GM21367 (cell line): Measurements from ENCODE around the gene DNASE2B.

ENCODE experiments used
- ATAC-seq: cut with Tn5 transposase; IDR thresholded peaks from one replicate; pipeline ENCODE4 v1.9.1; 2021; ENCODE audit not compliant: unreplicated experiment

The DNASE2B gene

DNA sequence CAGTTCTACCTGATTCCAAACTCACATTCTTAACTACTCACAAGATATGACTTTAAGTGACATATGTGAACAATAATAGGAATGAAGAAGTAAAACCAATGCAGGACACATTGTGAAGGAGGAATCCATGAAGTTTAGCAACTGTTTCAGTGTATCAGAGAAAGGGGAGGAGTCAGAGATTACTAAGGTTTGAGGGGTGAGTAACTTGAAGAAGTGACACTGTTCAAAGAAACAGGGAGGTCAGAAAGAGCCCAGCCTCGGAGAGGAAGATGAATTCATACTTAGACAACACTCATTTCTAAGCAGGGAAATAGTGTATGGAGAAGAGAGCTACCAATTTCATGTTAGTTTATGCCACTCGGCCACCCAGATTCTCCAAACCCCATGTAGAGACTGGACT, 52.6 kb downstream of the DNASE2B start:
- ATAC-seq = no peak

- ATAC-seq = no peak
These were observed 54.2 kb downstream of the DNASE2B start for GRCh38 chr1:84452436-84452835.

DNA sequence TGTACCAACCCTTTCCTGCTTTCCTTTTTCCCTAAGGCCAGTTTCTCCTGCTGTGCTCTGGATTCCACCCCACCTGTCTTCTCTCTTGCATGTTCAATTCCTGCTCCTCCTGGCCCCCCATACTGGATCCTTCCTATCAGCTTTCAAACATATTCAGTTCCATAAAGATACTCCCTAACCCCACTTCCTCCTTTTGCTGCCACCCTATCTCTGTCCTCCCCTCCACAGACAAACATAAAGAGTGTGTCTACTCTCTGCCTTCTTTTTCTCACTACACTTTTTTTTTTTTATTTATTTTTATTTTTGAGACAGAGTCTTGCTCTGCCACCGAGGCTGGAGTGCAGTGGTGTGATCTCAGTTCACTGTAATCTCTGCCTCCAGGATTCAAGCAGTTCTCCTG, 63.8 kb downstream of the DNASE2B start:
- ATAC-seq = no peak
